ENCODE measurements around the gene NAV2.

NAV2 gene

DNA sequence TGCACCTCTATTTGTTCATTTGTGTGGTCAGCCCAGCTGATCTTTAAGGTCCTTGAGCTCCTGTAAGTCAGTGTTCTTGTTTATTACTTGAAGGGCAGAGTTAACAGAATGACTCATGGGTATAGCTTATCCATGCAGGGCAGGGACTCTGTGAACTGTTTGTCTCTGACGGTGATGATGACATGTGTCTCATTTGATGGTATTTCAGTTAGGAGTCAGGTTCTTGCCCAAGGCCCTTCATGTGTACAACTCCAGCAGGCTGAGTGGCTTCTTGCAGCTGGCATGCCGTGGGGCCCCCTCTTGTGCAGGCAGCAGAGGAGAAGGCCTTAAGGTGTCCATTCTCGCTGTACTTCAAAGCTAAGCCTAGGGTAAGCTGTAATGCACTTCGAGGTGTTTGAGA is 282.5 kb downstream of the NAV2 start:
- H3K27me3 ChIP-seq (replicated peaks in 2 of 5; ENCODE audit: control insufficient read depth in 4 of 5, insufficient read depth in 5 of 5, low read length in 4 of 5), result no peaks in the 10 kb centered on the region
- no peak for DNase-seq
- no peaks in the 10 kb centered on the region for H3K4me1 ChIP-seq (ENCODE audit: control extremely low read depth in 1 of 4, control insufficient read depth in 4 of 4, insufficient read depth in 4 of 4, low read length in 3 of 4)
- H3K27ac ChIP-seq (ENCODE audit: insufficient read depth in 1 of 2, low read depth in 1 of 2, low read length in 2 of 2, poor library complexity in 1 of 2, severe bottlenecking in 2 of 2), result no peak overlapping the region
- ChIA-PET POLR2A (no interaction called here), CTCF (interaction anchor here (1.0 kb wide), 1 partner anchor 9 kb away, joined by 3 read pairs; no protein-coding TSS in a partner anchor)
- 100% methylated on average over 3 of the region's 4 CpGs for WGBS (ENCODE audit: insufficient coverage)
- no peaks in the 10 kb centered on the region for H3K36me3 ChIP-seq (ENCODE audit: control insufficient read depth in 4 of 4, insufficient read depth in 4 of 4, low read length in 3 of 4)
- H3K9me3 ChIP-seq (ENCODE audit: control extremely low read depth in 1 of 5, control insufficient read depth in 4 of 5, insufficient read depth in 2 of 5, low read depth in 1 of 5, low read length in 4 of 5), result no peaks in the 10 kb centered on the region
- no peak overlapping the region for H3K4me3 ChIP-seq (ENCODE audit: control insufficient read depth in 1 of 7, extremely low read depth in 1 of 7, insufficient read depth in 4 of 7, low read depth in 2 of 7, low read length in 6 of 7)

DNA sequence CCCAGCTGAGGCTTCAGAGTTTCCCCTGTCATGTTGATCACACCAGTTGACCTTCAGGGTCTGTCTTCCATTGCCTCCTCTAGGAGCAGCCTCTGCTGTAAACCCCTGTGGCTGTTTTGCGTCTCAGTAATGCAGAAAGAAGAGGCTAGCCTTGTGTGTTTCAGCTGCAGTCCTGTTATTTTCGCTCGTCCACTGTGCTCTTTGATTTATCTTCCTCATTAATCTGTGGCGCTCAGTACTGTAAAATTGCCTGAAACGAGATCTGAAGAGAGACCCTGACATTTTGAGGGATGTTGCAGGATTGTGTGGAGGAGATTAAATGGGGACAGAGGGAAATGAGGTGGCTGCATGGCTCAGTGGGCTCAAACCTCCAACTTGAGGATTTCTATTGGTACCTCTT is 283.9 kb downstream of the NAV2 start:
- CTCF ChIA-PET, result no interaction called here
- no peaks in the 10 kb centered on the region for H3K4me1 ChIP-seq (ENCODE audit: control extremely low read depth in 1 of 4, control insufficient read depth in 4 of 4, insufficient read depth in 4 of 4, low read length in 3 of 4)
- no peak for DNase-seq

DNA sequence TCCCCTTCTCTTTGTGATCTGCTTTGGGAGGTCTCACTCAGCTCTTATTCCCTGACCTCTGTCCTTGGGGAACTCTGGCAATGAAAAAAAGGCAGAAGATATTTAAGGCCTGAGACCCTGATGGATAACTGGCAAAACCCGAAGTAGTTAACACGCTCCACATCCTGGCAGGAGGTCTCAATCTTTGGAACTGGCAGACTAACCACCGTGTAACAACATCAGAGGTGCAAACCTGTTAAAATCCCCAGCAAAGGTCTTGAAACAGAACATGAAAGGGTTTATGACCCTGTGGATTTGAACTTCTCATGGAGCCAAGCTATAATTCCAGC is 287.3 kb downstream of the NAV2 start:
- no peaks in the 10 kb centered on the region for H3K27me3 ChIP-seq (replicated peaks in 2 of 5; ENCODE audit: control insufficient read depth in 4 of 5, insufficient read depth in 5 of 5, low read length in 4 of 5)
- WGBS (ENCODE audit: insufficient coverage), result 94% methylated on average over 3 of the region's 3 CpGs
- H3K4me1 ChIP-seq (ENCODE audit: control extremely low read depth in 1 of 4, control insufficient read depth in 4 of 4, insufficient read depth in 4 of 4, low read length in 3 of 4), result no peaks in the 10 kb centered on the region
- H3K9me3 ChIP-seq (ENCODE audit: control extremely low read depth in 1 of 5, control insufficient read depth in 4 of 5, insufficient read depth in 2 of 5, low read depth in 1 of 5, low read length in 4 of 5), result no peaks in the 10 kb centered on the region
- POLR2A ChIA-PET, result no interaction called here
- no peaks in the 10 kb centered on the region for H3K36me3 ChIP-seq (ENCODE audit: control insufficient read depth in 4 of 4, insufficient read depth in 4 of 4, low read length in 3 of 4)
- no peak overlapping the region for H3K4me3 ChIP-seq (ENCODE audit: control insufficient read depth in 1 of 7, extremely low read depth in 1 of 7, insufficient read depth in 4 of 7, low read depth in 2 of 7, low read length in 6 of 7)
- no peak for DNase-seq
- CTCF ChIA-PET, result interaction anchor here (0.5 kb wide), 1 partner anchor 64 kb away, joined by 4 read pairs; no protein-coding TSS in a partner anchor
- no peak overlapping the region for H3K27ac ChIP-seq (ENCODE audit: insufficient read depth in 1 of 2, low read depth in 1 of 2, low read length in 2 of 2, poor library complexity in 1 of 2, severe bottlenecking in 2 of 2)

More for the DNA sequence above, 283.9 kb downstream of the NAV2 start:
- Histone ChIP-seq H3K36me3 (ENCODE audit: control insufficient read depth in 4 of 4, insufficient read depth in 4 of 4, low read length in 3 of 4) (no peaks in the 10 kb centered on the region), H3K27ac (ENCODE audit: insufficient read depth in 1 of 2, low read depth in 1 of 2, low read length in 2 of 2, poor library complexity in 1 of 2, severe bottlenecking in 2 of 2) (no peak overlapping the region), H3K4me3 (ENCODE audit: control insufficient read depth in 1 of 7, extremely low read depth in 1 of 7, insufficient read depth in 4 of 7, low read depth in 2 of 7, low read length in 6 of 7) (no peak overlapping the region), H3K27me3 (replicated peaks in 2 of 5; ENCODE audit: control insufficient read depth in 4 of 5, insufficient read depth in 5 of 5, low read length in 4 of 5) (no peaks in the 10 kb centered on the region), H3K9me3 (ENCODE audit: control extremely low read depth in 1 of 5, control insufficient read depth in 4 of 5, insufficient read depth in 2 of 5, low read depth in 1 of 5, low read length in 4 of 5) (no peaks in the 10 kb centered on the region)
- POLR2A ChIA-PET, result no interaction called here
- 83% methylated on average over 5 of the region's 5 CpGs for WGBS (ENCODE audit: insufficient coverage)

DNA sequence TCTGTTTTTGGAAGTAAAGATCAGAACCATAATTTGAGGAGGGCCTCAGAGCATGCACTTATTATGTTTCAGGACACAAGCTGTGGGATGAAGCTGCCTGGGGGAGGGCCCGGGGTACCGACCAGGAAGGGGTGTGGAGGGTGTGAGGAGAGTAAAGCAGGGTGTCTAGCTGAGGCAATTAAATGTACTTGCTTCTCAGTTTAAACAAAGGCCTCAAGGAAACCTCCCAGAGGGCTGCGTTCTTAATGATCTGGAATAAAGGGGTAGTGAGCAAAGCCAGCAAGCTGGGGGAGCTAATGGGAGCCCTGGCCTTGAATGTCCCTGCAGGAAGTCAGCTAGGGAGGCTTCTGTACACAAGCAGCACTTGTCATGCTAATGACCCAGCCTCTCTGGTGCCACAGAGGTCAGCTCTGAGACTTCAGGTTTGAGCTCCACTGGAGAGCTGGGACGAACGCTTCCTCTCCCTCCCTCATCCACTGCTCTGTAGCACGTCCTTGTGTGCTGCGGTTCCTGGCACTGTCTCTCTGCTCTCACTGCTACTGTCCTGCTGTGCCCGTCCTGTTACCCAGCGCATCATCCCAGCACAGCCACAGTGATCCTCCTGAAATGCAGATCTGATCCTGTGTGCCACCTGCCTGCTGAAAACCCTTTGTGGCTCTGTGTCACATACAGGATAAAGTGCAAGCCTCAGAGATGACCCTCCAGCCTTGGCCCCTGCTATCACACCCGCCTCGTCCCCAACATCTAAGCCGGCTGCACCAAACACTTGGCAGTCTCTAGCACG is 287.9 kb downstream of the NAV2 start:
- H3K4me3 ChIP-seq (ENCODE audit: control insufficient read depth in 1 of 7, extremely low read depth in 1 of 7, insufficient read depth in 4 of 7, low read depth in 2 of 7, low read length in 6 of 7), result no peak overlapping the region
- no peaks in the 10 kb centered on the region for H3K4me1 ChIP-seq (ENCODE audit: control extremely low read depth in 1 of 4, control insufficient read depth in 4 of 4, insufficient read depth in 4 of 4, low read length in 3 of 4)
- no peaks in the 10 kb centered on the region for H3K36me3 ChIP-seq (ENCODE audit: control insufficient read depth in 4 of 4, insufficient read depth in 4 of 4, low read length in 3 of 4)
- no peak overlapping the region for H3K27ac ChIP-seq (ENCODE audit: insufficient read depth in 1 of 2, low read depth in 1 of 2, low read length in 2 of 2, poor library complexity in 1 of 2, severe bottlenecking in 2 of 2)
- H3K9me3 ChIP-seq (ENCODE audit: control extremely low read depth in 1 of 5, control insufficient read depth in 4 of 5, insufficient read depth in 2 of 5, low read depth in 1 of 5, low read length in 4 of 5), result no peaks in the 10 kb centered on the region
- no peak for DNase-seq
- POLR2A ChIA-PET, result no interaction called here
- CTCF ChIA-PET, result interaction anchor here (0.5 kb wide), 1 partner anchor 65 kb away, joined by 4 read pairs; no protein-coding TSS in a partner anchor
- WGBS (ENCODE audit: insufficient coverage), result 93% methylated on average over 13 of the region's 13 CpGs
- H3K27me3 ChIP-seq (replicated peaks in 2 of 5; ENCODE audit: control insufficient read depth in 4 of 5, insufficient read depth in 5 of 5, low read length in 4 of 5), result no peaks in the 10 kb centered on the region

DNA sequence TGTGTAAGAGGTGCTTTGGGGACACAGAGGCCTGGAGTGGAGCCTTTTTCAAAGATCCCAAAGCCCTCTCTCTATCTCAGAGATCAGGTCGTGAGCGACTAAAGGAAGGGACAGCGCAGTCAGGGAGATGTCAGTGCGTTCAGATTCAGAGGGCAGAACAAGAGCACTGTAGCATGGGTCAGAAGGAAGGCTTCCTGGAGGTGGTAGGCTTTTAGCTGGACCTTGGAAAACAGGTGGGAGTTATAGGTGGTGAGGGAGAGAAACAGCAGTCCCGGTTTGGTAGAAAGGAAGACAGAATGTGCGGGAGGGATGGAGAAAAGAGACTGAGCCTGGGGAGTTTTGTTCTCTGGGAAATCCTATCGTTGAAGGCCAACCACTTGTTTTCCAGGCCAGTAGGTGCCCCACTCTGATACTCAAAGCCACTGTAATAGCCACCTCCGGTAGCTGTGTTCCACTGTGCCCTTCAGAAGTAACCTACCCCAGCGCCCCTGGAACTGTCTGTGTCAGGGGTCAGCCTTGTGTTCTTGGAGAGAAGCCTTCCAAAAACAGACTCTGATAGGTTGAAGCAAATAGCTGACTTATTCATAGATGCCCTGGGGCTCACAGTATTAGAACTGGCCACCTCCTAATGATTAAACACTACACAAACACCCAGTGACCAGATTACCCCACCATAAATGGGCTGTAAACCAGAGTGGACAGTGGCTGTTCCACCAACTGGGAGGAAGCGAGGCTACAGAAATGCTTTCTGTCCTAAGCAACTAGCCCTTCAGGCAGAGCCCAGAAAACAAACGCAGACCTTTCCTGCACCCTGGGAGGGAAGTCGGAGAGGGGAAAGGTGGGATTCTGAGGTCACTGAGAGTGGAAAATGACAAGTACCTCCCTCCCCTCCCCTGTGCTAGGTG is 289.9 kb downstream of the NAV2 start:
- Histone ChIP-seq H3K9me3 (ENCODE audit: control extremely low read depth in 1 of 5, control insufficient read depth in 4 of 5, insufficient read depth in 2 of 5, low read depth in 1 of 5, low read length in 4 of 5) (no peaks in the 10 kb centered on the region), H3K27ac (ENCODE audit: insufficient read depth in 1 of 2, low read depth in 1 of 2, low read length in 2 of 2, poor library complexity in 1 of 2, severe bottlenecking in 2 of 2) (no peak overlapping the region), H3K4me1 (ENCODE audit: control extremely low read depth in 1 of 4, control insufficient read depth in 4 of 4, insufficient read depth in 4 of 4, low read length in 3 of 4) (peaks cover 0 to 2% (median under 1%) of the 10 kb centered on the region in 4 experiments), H3K36me3 (ENCODE audit: control insufficient read depth in 4 of 4, insufficient read depth in 4 of 4, low read length in 3 of 4) (no peaks in the 10 kb centered on the region), H3K4me3 (ENCODE audit: control insufficient read depth in 1 of 7, extremely low read depth in 1 of 7, insufficient read depth in 4 of 7, low read depth in 2 of 7, low read length in 6 of 7) (no peak overlapping the region), H3K27me3 (replicated peaks in 2 of 5; ENCODE audit: control insufficient read depth in 4 of 5, insufficient read depth in 5 of 5, low read length in 4 of 5) (no peaks in the 10 kb centered on the region)
- WGBS (ENCODE audit: insufficient coverage), result 96% methylated on average over 12 of the region's 12 CpGs
- ChIA-PET POLR2A (no interaction called here), CTCF (no interaction called here)
- no peak for DNase-seq

DNA sequence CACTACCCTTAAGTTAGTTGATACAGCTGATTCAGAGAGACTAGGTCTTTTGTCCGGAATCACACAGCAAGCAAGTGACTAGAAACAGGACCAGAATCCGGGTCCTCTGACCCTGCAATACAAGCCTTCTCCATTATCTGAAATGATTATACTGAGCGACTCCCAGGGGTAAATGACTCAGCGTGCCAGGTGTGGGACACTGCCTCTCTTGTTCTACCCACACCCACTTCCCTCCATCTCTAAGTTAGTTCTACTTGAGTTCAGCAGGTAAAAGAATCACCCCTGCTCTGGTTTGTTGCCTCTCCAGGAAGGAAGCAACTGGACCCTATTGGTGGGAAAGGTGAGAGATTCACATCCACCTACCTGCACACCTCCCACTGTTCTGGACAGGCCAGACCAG is 290.7 kb downstream of the NAV2 start:
- WGBS (ENCODE audit: insufficient coverage), result 100% methylated on average over 4 of the region's 4 CpGs
- H3K36me3 ChIP-seq (ENCODE audit: control insufficient read depth in 4 of 4, insufficient read depth in 4 of 4, low read length in 3 of 4), result no peaks in the 10 kb centered on the region
- no peak for DNase-seq
- no peak overlapping the region for H3K27ac ChIP-seq (ENCODE audit: insufficient read depth in 1 of 2, low read depth in 1 of 2, low read length in 2 of 2, poor library complexity in 1 of 2, severe bottlenecking in 2 of 2)
- H3K4me3 ChIP-seq (ENCODE audit: control insufficient read depth in 1 of 7, extremely low read depth in 1 of 7, insufficient read depth in 4 of 7, low read depth in 2 of 7, low read length in 6 of 7), result no peak overlapping the region
- CTCF ChIA-PET, result no interaction called here
- POLR2A ChIA-PET, result no interaction called here
- no peaks in the 10 kb centered on the region for H3K27me3 ChIP-seq (replicated peaks in 2 of 5; ENCODE audit: control insufficient read depth in 4 of 5, insufficient read depth in 5 of 5, low read length in 4 of 5)
- no peaks in the 10 kb centered on the region for H3K9me3 ChIP-seq (ENCODE audit: control extremely low read depth in 1 of 5, control insufficient read depth in 4 of 5, insufficient read depth in 2 of 5, low read depth in 1 of 5, low read length in 4 of 5)
- peaks cover 0 to 9% (median 6%) of the 10 kb centered on the region in 4 experiments for H3K4me1 ChIP-seq (ENCODE audit: control extremely low read depth in 1 of 4, control insufficient read depth in 4 of 4, insufficient read depth in 4 of 4, low read length in 3 of 4)

DNA sequence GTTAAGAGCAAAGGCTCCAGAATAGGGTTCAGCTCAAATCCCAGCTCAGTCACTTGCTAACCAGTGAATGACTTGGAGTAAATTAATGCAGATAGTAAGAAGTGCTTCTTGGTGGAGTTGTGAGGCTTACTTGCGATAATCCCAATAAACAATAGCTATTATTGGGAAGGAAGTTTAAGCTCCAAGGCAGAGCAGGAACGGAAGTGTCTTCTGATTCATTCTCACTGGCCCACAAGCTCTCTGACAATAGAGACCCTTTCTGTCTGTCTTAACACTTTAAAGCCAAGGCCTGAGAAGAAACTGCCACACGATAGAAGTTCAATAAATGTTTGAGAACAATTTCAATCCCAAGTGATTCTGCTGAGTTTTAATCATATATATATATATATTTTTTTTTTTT is 292.2 kb downstream of the NAV2 start:
- CTCF ChIA-PET, result interaction anchor here (1.4 kb wide), 1 partner anchor 92 kb away, joined by 3 read pairs; no protein-coding TSS in a partner anchor
- Histone ChIP-seq H3K4me3 (ENCODE audit: control insufficient read depth in 1 of 7, extremely low read depth in 1 of 7, insufficient read depth in 4 of 7, low read depth in 2 of 7, low read length in 6 of 7) (no peak overlapping the region), H3K27ac (ENCODE audit: insufficient read depth in 1 of 2, low read depth in 1 of 2, low read length in 2 of 2, poor library complexity in 1 of 2, severe bottlenecking in 2 of 2) (no peak overlapping the region), H3K4me1 (ENCODE audit: control extremely low read depth in 1 of 4, control insufficient read depth in 4 of 4, insufficient read depth in 4 of 4, low read length in 3 of 4) (peaks cover 0 to 21% (median 13%) of the 10 kb centered on the region in 4 experiments), H3K36me3 (ENCODE audit: control insufficient read depth in 4 of 4, insufficient read depth in 4 of 4, low read length in 3 of 4) (no peaks in the 10 kb centered on the region), H3K27me3 (replicated peaks in 2 of 5; ENCODE audit: control insufficient read depth in 4 of 5, insufficient read depth in 5 of 5, low read length in 4 of 5) (no peaks in the 10 kb centered on the region), H3K9me3 (ENCODE audit: control extremely low read depth in 1 of 5, control insufficient read depth in 4 of 5, insufficient read depth in 2 of 5, low read depth in 1 of 5, low read length in 4 of 5) (no peaks in the 10 kb centered on the region)
- DNase-seq, result no peak
- POLR2A ChIA-PET, result no interaction called here
- WGBS (ENCODE audit: insufficient coverage), result 100% methylated on average over 2 of the region's 3 CpGs
